ENCODE measurements around the gene KAZN.

KAZN gene

GRCh38 chr1:14790982-14791381 lies 192.5 kb downstream of the KAZN start:
- Histone ChIP-seq H3K36me3 (ENCODE audit: control insufficient read depth, low read length) (no peaks in the 10 kb centered on the region), H3K4me2 (ENCODE audit: low read length) (no peak overlapping the region), H3K79me2 (ENCODE audit: control insufficient read depth, low read length) (no peaks in the 10 kb centered on the region), H3K9me3 (ENCODE audit: control insufficient read depth, insufficient read depth, low read length) (no peaks in the 10 kb centered on the region), H3K9me2 (replicated peaks; ENCODE audit: control insufficient read depth, low read length) (no peaks in the 10 kb centered on the region), H3K4me3 (ENCODE audit: low read length) (no peak overlapping the region), H4K20me1 (ENCODE audit: control insufficient read depth, insufficient read depth, low read depth, low read length) (no peaks in the 10 kb centered on the region), H3K27ac (ENCODE audit: low read depth, low read length) (no peak overlapping the region), H3K4me1 (ENCODE audit: control insufficient read depth, low read length) (no peaks in the 10 kb centered on the region), H3K27me3 (ENCODE audit: control insufficient read depth, low read length) (no peaks in the 10 kb centered on the region), H3F3A (ENCODE audit: control insufficient read depth, insufficient read depth) (no peaks in the 10 kb centered on the region)
- TF ChIP-seq EZH2phosphoT487 (IDR thresholded peaks at IDR 0.05; ENCODE audit: borderline replicate concordance, low read length) (no peak), CTCF (IDR thresholded peaks at IDR 0.05; ENCODE audit: low read depth, low read length, poor library complexity, severe bottlenecking) (no peak)

GRCh38 chr1:14791654-14792053 lies 193.2 kb downstream of the KAZN start:
- no peaks in the 10 kb centered on the region for H3K79me2 ChIP-seq (ENCODE audit: control insufficient read depth, low read length)

GRCh38 chr1:14794136-14794768 lies 195.8 kb downstream of the KAZN start:
- no peaks in the 10 kb centered on the region for H3K9me2 ChIP-seq (replicated peaks; ENCODE audit: control insufficient read depth, low read length)
- no peaks in the 10 kb centered on the region for H3K79me2 ChIP-seq (ENCODE audit: control insufficient read depth, low read length)
- TF ChIP-seq EZH2phosphoT487 (IDR thresholded peaks at IDR 0.05; ENCODE audit: borderline replicate concordance, low read length) = no peak
- TF ChIP-seq CTCF (IDR thresholded peaks at IDR 0.05; ENCODE audit: low read depth, low read length, poor library complexity, severe bottlenecking) = no peak

More at GRCh38 chr1:14791654-14792053, 193.2 kb downstream of the KAZN start:
- H3K4me2 ChIP-seq (ENCODE audit: low read length) = no peak overlapping the region
- H3K9me2 ChIP-seq (replicated peaks; ENCODE audit: control insufficient read depth, low read length) = no peaks in the 10 kb centered on the region
- H3K36me3 ChIP-seq (ENCODE audit: control insufficient read depth, low read length) = no peaks in the 10 kb centered on the region
- no peaks in the 10 kb centered on the region for H3K27me3 ChIP-seq (ENCODE audit: control insufficient read depth, low read length)
- H4K20me1 ChIP-seq (ENCODE audit: control insufficient read depth, insufficient read depth, low read depth, low read length) = no peaks in the 10 kb centered on the region
- no peak for TF ChIP-seq EZH2phosphoT487 (IDR thresholded peaks at IDR 0.05; ENCODE audit: borderline replicate concordance, low read length)
- TF ChIP-seq CTCF (IDR thresholded peaks at IDR 0.05; ENCODE audit: low read depth, low read length, poor library complexity, severe bottlenecking) = no peak
- H3K27ac ChIP-seq (ENCODE audit: low read depth, low read length) = no peak overlapping the region
- H3K9me3 ChIP-seq (ENCODE audit: control insufficient read depth, insufficient read depth, low read length) = no peaks in the 10 kb centered on the region
- no peaks in the 10 kb centered on the region for H3K4me1 ChIP-seq (ENCODE audit: control insufficient read depth, low read length)
- H3K4me3 ChIP-seq (ENCODE audit: low read length) = no peak overlapping the region
- no peaks in the 10 kb centered on the region for H3F3A ChIP-seq (ENCODE audit: control insufficient read depth, insufficient read depth)

More at GRCh38 chr1:14794136-14794768, 195.8 kb downstream of the KAZN start:
- no peaks in the 10 kb centered on the region for H3K4me1 ChIP-seq (ENCODE audit: control insufficient read depth, low read length)
- no peaks in the 10 kb centered on the region for H4K20me1 ChIP-seq (ENCODE audit: control insufficient read depth, insufficient read depth, low read depth, low read length)
- no peaks in the 10 kb centered on the region for H3F3A ChIP-seq (ENCODE audit: control insufficient read depth, insufficient read depth)
- H3K4me3 ChIP-seq (ENCODE audit: low read length) = no peak overlapping the region
- no peaks in the 10 kb centered on the region for H3K27me3 ChIP-seq (ENCODE audit: control insufficient read depth, low read length)
- H3K36me3 ChIP-seq (ENCODE audit: control insufficient read depth, low read length) = no peaks in the 10 kb centered on the region
- no peaks in the 10 kb centered on the region for H3K9me3 ChIP-seq (ENCODE audit: control insufficient read depth, insufficient read depth, low read length)
- no peak overlapping the region for H3K4me2 ChIP-seq (ENCODE audit: low read length)
- H3K27ac ChIP-seq (ENCODE audit: low read depth, low read length) = no peak overlapping the region
